Calu3 (cell line): Measurements from ENCODE around the gene ARL3. TPM values are rescaled to one million over a fixed set of nuclear protein-coding genes. Genes with fewer than 3 reads are reported as not detected.

Experiments used
- BruUV-seq: library from RNA; stranded (reverse); fragments of 400-500 nt; replicated peaks from 2 replicates; lab custom pipeline; 2021; lab: Mats Ljungman, UMichigan
- CTCF ChIA-PET: fragments of 300-600 bp; sonication (Branson Sonifier 250); formaldehyde crosslinking; loops from one replicate; lab custom pipeline; 2022; ENCODE audit warnings: antibody characterized with exemption; lab: Charles Lee
- DNase-seq: peaks from one replicate; pipeline ENCODE4 v3.0.0; 2022
- H3K27ac Mint-ChIP-seq: one replicate; pipeline ENCODE4 v1.8.0; 2022; ENCODE audit warnings: mixed read lengths; ENCODE audit not compliant: unreplicated experiment
- H3K27me3 Mint-ChIP-seq: one replicate; pipeline ENCODE4 v1.8.0; 2022; ENCODE audit warnings: mixed read lengths; ENCODE audit not compliant: unreplicated experiment
- H3K36me3 Mint-ChIP-seq: one replicate; pipeline ENCODE4 v1.8.0; 2022; ENCODE audit warnings: mild to moderate bottlenecking, moderate library complexity, mixed read lengths; ENCODE audit not compliant: insufficient read depth, unreplicated experiment
- H3K4me1 Mint-ChIP-seq: one replicate; pipeline ENCODE4 v1.8.0; 2022; ENCODE audit warnings: mild to moderate bottlenecking, low read depth, mixed read lengths; ENCODE audit not compliant: unreplicated experiment
- H3K4me3 Mint-ChIP-seq: one replicate; pipeline ENCODE4 v1.8.0; 2022; ENCODE audit warnings: mild to moderate bottlenecking, low read depth, moderate library complexity, mixed read lengths; ENCODE audit not compliant: unreplicated experiment
- H3K9me3 Mint-ChIP-seq: one replicate; pipeline ENCODE4 v1.8.0; 2022; ENCODE audit warnings: low read depth, mixed read lengths; ENCODE audit not compliant: unreplicated experiment
- intact Hi-C: fragments of 100-400 bp; cut with micrococcal nuclease; formaldehyde crosslinking; loops from one replicate; pipeline ENCODE4 v1.10.0; 2022; ENCODE audit not compliant: unreplicated experiment
- total RNA-seq: library from RNA; stranded (reverse); gene quantifications from 2 replicates; pipeline ENCODE4 v1.2.3, GENCODE V29; 2022
- TF ChIP-seq, protein P1 (sequence below): fragments of 200-600 bp; IDR thresholded peaks from one replicate; pipeline ENCODE4 v1.8.0; 2022; ENCODE audit warnings: antibody characterized with exemption; ENCODE audit not compliant: unreplicated experiment

Gene ARL3
- total RNA-seq, 1 experiment from 2014 or later: 5.6 TPM

- no peaks in the 10 kb centered on the region for H3K9me3 Mint-ChIP-seq
- intact Hi-C loops: no loop called here
- no peak overlapping the region for H3K4me3 Mint-ChIP-seq
- peaks cover 16% of the 10 kb centered on the region for H3K4me1 Mint-ChIP-seq
- no peak for DNase-seq
- no TSS peak for BruUV-seq
- H3K27ac Mint-ChIP-seq: no peak overlapping the region
- TF ChIP-seq, protein P1, sequence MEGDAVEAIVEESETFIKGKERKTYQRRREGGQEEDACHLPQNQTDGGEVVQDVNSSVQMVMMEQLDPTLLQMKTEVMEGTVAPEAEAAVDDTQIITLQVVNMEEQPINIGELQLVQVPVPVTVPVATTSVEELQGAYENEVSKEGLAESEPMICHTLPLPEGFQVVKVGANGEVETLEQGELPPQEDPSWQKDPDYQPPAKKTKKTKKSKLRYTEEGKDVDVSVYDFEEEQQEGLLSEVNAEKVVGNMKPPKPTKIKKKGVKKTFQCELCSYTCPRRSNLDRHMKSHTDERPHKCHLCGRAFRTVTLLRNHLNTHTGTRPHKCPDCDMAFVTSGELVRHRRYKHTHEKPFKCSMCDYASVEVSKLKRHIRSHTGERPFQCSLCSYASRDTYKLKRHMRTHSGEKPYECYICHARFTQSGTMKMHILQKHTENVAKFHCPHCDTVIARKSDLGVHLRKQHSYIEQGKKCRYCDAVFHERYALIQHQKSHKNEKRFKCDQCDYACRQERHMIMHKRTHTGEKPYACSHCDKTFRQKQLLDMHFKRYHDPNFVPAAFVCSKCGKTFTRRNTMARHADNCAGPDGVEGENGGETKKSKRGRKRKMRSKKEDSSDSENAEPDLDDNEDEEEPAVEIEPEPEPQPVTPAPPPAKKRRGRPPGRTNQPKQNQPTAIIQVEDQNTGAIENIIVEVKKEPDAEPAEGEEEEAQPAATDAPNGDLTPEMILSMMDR: no peak
- H3K27me3 Mint-ChIP-seq: no peaks in the 10 kb centered on the region
- peaks cover 33% of the 10 kb centered on the region for H3K36me3 Mint-ChIP-seq
- CTCF ChIA-PET: interaction anchor here (1.5 kb wide), 1 partner anchor 13 kb away, joined by 4 read pairs; no protein-coding TSS in a partner anchor
These were observed 57.3 kb downstream of the ARL3 start for GRCh38 chr10:102656791-102657371.

DNA sequence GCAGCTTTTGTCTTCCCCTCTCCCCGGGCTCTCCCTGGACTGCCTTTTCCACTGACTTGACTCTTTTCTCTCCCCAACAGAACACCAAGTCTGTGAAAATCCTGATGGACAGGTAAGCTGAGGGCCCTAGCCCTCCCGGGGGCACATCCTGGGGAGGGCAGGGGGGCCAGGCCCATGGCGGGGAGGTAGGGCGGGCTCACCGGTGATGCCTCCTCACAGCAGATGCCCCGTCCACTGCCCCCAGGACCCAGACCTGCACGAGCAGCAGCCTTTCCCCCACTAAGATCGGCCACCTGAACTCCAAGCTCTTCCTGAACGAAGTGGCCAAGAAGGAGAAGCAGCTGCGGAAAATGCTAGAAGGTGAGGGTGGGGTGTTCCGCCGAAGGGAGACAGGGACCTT is 58.2 kb downstream of the ARL3 start:
- intact Hi-C loops: no loop called here
- DNase-seq: no peak
- H3K27me3 Mint-ChIP-seq: no peaks in the 10 kb centered on the region
- no TSS peak for BruUV-seq
- peaks cover 39% of the 10 kb centered on the region for H3K36me3 Mint-ChIP-seq
- TF ChIP-seq, protein P1: no peak
- H3K4me3 Mint-ChIP-seq: no peak overlapping the region
- CTCF ChIA-PET: interaction anchor here (1.5 kb wide), 1 partner anchor 14 kb away, joined by 4 read pairs; no protein-coding TSS in a partner anchor
- no peaks in the 10 kb centered on the region for H3K9me3 Mint-ChIP-seq
- H3K4me1 Mint-ChIP-seq: peaks cover 16% of the 10 kb centered on the region
- no peak overlapping the region for H3K27ac Mint-ChIP-seq

DNA sequence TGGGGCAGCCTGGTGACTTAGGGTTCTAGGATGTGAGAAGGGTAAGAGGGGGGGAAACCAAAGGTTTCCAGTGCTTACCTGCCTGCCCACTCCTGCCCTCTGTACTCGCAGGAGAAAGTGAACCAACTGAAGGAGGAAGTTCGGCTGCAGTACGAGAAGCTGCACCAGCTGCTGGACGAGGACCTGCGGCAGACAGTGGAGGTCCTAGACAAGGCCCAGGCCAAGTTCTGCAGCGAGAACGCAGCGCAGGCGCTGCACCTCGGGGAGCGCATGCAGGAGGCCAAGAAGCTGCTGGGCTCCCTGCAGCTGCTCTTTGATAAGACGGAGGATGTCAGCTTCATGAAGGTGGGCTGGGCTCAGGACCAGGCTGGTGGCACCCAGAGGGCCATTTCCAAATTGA is 59.2 kb downstream of the ARL3 start:
- H3K4me3 Mint-ChIP-seq: no peak overlapping the region
- peaks cover 16% of the 10 kb centered on the region for H3K4me1 Mint-ChIP-seq
- no TSS peak for BruUV-seq
- peaks cover 39% of the 10 kb centered on the region for H3K36me3 Mint-ChIP-seq
- no peak for DNase-seq
- TF ChIP-seq, protein P1: no peak
- H3K27ac Mint-ChIP-seq: no peak overlapping the region
- intact Hi-C loops: no loop called here
- CTCF ChIA-PET: interaction anchor here (0.6 to 1.5 kb wide), 2 partner anchors 15 to 18 kb away, joined by 4 read pairs; no protein-coding TSS in a partner anchor
- H3K27me3 Mint-ChIP-seq: no peaks in the 10 kb centered on the region
- H3K9me3 Mint-ChIP-seq: no peaks in the 10 kb centered on the region

- no peak overlapping the region for H3K27ac Mint-ChIP-seq
These were observed 59.6 kb downstream of the ARL3 start for GRCh38 chr10:102654566-102654965.

More at GRCh38 chr10:102654566-102654965, 59.6 kb downstream of the ARL3 start:
- no peak for DNase-seq
- intact Hi-C loops: no loop called here
- Mint-ChIP-seq H3K9me3 (no peaks in the 10 kb centered on the region), H3K4me3 (no peak overlapping the region), H3K4me1 (peaks cover 16% of the 10 kb centered on the region), H3K27me3 (no peaks in the 10 kb centered on the region), H3K36me3 (peaks cover 39% of the 10 kb centered on the region)
- CTCF ChIA-PET: interaction anchor here (0.6 kb wide), 1 partner anchor 19 kb away, joined by 4 read pairs; no protein-coding TSS in a partner anchor
- no TSS peak for BruUV-seq
- TF ChIP-seq, protein P1: no peak
